T-cell (primary cell): ENCODE data around the gene SNX25. TPM values are rescaled to one million over a fixed set of nuclear protein-coding genes. Genes with fewer than 3 reads are reported as not detected.
"Not testable (repeated sequence)": the region's sequence is repeated elsewhere in the genome, so short reads cannot be mapped to it uniquely, and the experiment has no call there.

Experiments
- ATAC-seq, 4 experiments: fragments of 200-7000 bp in 3 of 4; fragments of 150-1000 bp in 1 of 4; cut with Tn5 transposase; replicated peaks in 1 of 4; 1 replicate in 3 of 4; 2 replicates in 1 of 4; pipeline ENCODE4 v1.10.0; 2021; ENCODE audit warnings: moderate library complexity in 3 of 4, mild to moderate bottlenecking in 2 of 4, moderate number of reproducible peaks in 1 of 4
- CTCF ChIA-PET, 2 donors: fragments of 300-600 bp; sonication (Branson Sonifier 250); formaldehyde crosslinking; loops; one replicate each; lab custom pipeline; 2022; ENCODE audit warnings: antibody characterized with exemption in 2 of 2; lab: Charles Lee
- POLR2A ChIA-PET, 2 donors: fragments of 300-600 bp; sonication (Branson Sonifier 250); formaldehyde crosslinking; loops; one replicate each; lab custom pipeline; 2022; ENCODE audit warnings: antibody characterized with exemption in 2 of 2; lab: Charles Lee
- DNase-seq, 35 experiments: peaks; one replicate each; pipeline versions ENCODE4 v3.0.0 to v3.0.0-alpha.2; 2013 to 2023
- H3K27ac ChIP-seq: one replicate; pipeline ENCODE4 v1.5.1; 2013; ENCODE audit warnings: low read length
- H3K27me3 ChIP-seq, 2 experiments: replicated peaks in 1 of 2; 1 replicate in 1 of 2; 2 replicates in 1 of 2; pipeline versions ENCODE4 v1.6.1 to v1.7.0; 2013; ENCODE audit warnings: low read length in 1 of 2, mixed read lengths in 1 of 2; ENCODE audit not compliant: control insufficient read depth in 2 of 2, insufficient read depth in 2 of 2; ENCODE audit errors: extremely low read depth in 1 of 2
- H3K36me3 ChIP-seq, 2 donors: 1 replicate in 1 of 2; 2 replicates in 1 of 2; pipeline versions ENCODE4 v1.6.1 to v1.7.0; 2013; ENCODE audit warnings: low read length in 1 of 2; ENCODE audit not compliant: control insufficient read depth in 2 of 2, insufficient read depth in 1 of 2; ENCODE audit errors: extremely low read depth in 1 of 2
- H3K4me1 ChIP-seq, 2 experiments: 1 replicate in 1 of 2; 2 replicates in 1 of 2; pipeline versions ENCODE4 v1.6.1 to v1.7.0; 2013; ENCODE audit warnings: low read length in 2 of 2, mixed read lengths in 1 of 2; ENCODE audit not compliant: insufficient read depth in 2 of 2, control insufficient read depth in 1 of 2; ENCODE audit errors: extremely low read depth in 1 of 2
- H3K4me3 ChIP-seq, 2 donors: 1 replicate in 1 of 2; 2 replicates in 1 of 2; pipeline versions ENCODE4 v1.5.1 to v1.7.0; 2013; ENCODE audit warnings: mild to moderate bottlenecking in 2 of 2, low read length in 1 of 2, moderate library complexity in 1 of 2; ENCODE audit not compliant: control insufficient read depth in 1 of 2; ENCODE audit errors: extremely low read depth in 1 of 2
- H3K9me3 ChIP-seq: 2 replicates; pipeline ENCODE4 v1.7.0; 2013
- H3K27ac Mint-ChIP-seq, 2 donors: one replicate each; pipeline ENCODE4 v1.8.0; 2020 to 2021; ENCODE audit warnings: mild to moderate bottlenecking in 2 of 2, mixed read lengths in 2 of 2
- H3K27me3 Mint-ChIP-seq, 2 donors: one replicate each; pipeline ENCODE4 v1.8.0; 2021 to 2022; ENCODE audit warnings: mixed read lengths in 2 of 2
- H3K36me3 Mint-ChIP-seq: one replicate; pipeline ENCODE4 v1.8.0; 2021; ENCODE audit warnings: mixed read lengths
- H3K4me1 Mint-ChIP-seq, 3 donors: one replicate each; pipeline ENCODE4 v1.8.0; 2020 to 2022; ENCODE audit warnings: mixed read lengths in 3 of 3, mild to moderate bottlenecking in 1 of 3
- H3K4me3 Mint-ChIP-seq, 3 donors: one replicate each; pipeline ENCODE4 v1.8.0; 2020 to 2022; ENCODE audit warnings: mild to moderate bottlenecking in 3 of 3, mixed read lengths in 3 of 3, moderate library complexity in 3 of 3
- H3K9me3 Mint-ChIP-seq, 3 donors: one replicate each; pipeline ENCODE4 v1.8.0; 2020 to 2022; ENCODE audit warnings: mixed read lengths in 3 of 3
- WGBS: methylation state at CpG from one replicate; pipeline ENCODE4 v1.1.5; 2013; ENCODE audit warnings: missing lambda C conversion rate; ENCODE audit not compliant: insufficient coverage; 5-methylcytosine and 5-hydroxymethylcytosine counted together
- total RNA-seq, 35 experiments: library from RNA in 6 of 35; stranded (reverse) in 6 of 35; fragments of 120-200 nt in 1 of 35; gene quantifications; one replicate each; pipeline versions ENCODE4 v1.2.1 to v1.2.4 and lab custom pipeline; 2013 to 2026

Gene SNX25
- total RNA-seq, 5 donors from 2014 or later (not counting 1 experiment from before 2014, with no cell fraction given): 14.0 to 19.3 (median 16.4) TPM

DNA sequence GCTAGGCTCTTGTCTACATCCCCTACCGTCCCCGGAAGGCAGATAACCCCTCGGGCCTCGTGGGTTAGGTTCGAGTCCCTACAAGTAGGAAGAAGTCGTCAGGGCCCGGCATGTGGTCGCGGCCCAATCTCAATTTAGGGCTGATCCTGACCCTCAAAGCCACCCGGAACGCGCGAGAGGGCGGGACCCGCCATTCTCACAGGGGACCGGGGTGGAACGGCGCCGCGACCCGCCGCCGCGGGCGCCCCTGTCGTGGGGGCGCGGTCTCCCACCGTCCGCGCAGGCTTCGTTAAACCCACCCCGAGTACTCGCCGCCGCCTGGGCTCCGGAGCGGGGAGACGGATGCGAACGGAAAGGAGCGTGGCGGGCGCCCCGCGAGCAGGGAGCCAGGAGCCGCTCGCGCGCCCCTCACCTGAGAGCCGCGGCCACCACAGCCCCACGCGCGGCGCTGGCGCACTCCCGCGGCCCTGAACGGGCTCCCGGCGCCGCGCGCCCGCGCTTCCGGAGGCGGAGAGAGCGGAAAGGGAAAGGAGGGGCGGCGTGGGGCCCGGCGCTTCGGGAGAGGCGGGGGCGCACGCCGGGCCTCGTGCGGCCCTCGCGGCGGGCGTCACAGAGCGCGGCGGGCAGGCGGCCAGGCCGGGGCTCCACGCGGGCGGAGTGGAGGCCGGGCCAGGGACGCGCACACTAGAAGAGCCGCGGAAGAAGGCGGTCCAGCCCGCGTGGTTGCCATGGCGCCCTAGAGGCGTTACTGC is 5.7 kb upstream of the SNX25 start, which contains the start of gene CFAP97:
Gene CFAP97, minus strand, starts transcription at position 515 of the 752 bp plus-strand sequence. CDS start 12,804 bp downstream, outside the sequence.
- CTCF ChIA-PET: interaction anchor here in 1 of 2 donors (0.9 kb wide), 1 partner anchor 51 kb away, joined by 4 read pairs; no protein-coding TSS in a partner anchor

DNA sequence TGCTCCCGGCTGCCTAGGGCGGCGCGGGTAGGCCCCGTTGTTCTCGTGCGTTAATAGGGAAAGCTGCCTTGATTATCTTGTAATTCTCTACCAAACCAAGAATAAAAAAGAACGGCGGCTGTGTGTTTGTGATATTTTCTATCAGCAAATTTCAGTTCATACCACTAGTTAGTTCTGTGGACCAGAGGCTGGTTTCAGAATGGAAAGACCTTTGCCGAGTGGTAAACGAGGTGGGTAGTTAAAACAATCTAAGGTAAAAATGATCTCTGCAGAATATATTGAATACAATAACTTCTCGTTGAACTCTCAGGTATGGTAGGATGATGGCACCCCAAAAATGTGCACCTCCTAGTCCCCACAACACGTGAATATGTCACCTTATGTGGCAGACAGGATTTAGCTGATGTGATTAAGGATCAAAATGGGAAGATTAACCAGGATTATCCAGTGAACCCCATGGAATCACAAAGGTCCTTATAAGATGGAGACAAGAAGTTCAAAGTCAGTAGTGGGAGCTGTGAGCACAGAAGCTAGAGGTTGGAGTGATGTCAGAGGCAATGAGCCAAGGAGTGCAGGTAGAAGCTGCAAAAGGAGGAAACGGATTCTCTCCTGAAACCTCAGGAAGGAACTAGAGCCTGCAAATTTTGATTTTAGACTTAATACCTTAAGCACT is 5.0 kb upstream of the SNX25 start:
- WGBS: no CpG with 5 or more reads among the region's 14 CpGs
- H3K4me1 ChIP-seq: peaks cover 21 to 38% of the 10 kb centered on the region in 2 experiments
- peaks cover 4% of the 10 kb centered on the region for H3K36me3 Mint-ChIP-seq
- H3K9me3 Mint-ChIP-seq: no peaks in the 10 kb centered on the region
- H3K27me3 Mint-ChIP-seq: no peaks in the 10 kb centered on the region
- peak overlapping the region; percentile 59 to 64 for H3K4me3 ChIP-seq
- no peaks in the 10 kb centered on the region for H3K36me3 ChIP-seq
- peak overlapping the region; percentile 72 to 92 for H3K27ac Mint-ChIP-seq
- CTCF ChIA-PET: interaction anchor here in 1 of 2 donors (0.6 to 0.9 kb wide), 2 partner anchors 16 to 50 kb away, joined by 4 to 5 read pairs; no protein-coding TSS in a partner anchor
- peaks cover 53 to 62% (median 54%) of the 10 kb centered on the region in 3 donors for H3K4me1 Mint-ChIP-seq
- peak in 1 of 35 experiments; percentile 32 for DNase-seq
- POLR2A ChIA-PET: interaction anchor here in 1 of 2 donors (0.7 to 1.5 kb wide), 2 partner anchors 50 to 221 kb away, joined by 3 to 5 read pairs; no protein-coding TSS in a partner anchor
- ATAC-seq: no peak
- peak overlapping the region; percentile 84 for H3K27ac ChIP-seq
- no peaks in the 10 kb centered on the region for H3K9me3 ChIP-seq
- H3K4me3 Mint-ChIP-seq: peak overlapping the region; percentile 83 to 95 (median 95)
- H3K27me3 ChIP-seq: no peaks in the 10 kb centered on the region

More for the DNA sequence above, 5.7 kb upstream of the SNX25 start, which contains the start of gene CFAP97:
- H3K27ac ChIP-seq: peak within 1 kb of the TSS; percentile 84
- no peaks in the 10 kb centered on the region for H3K9me3 ChIP-seq
- under 1% methylated on average over 103 of the region's 103 CpGs for WGBS
- H3K4me3 ChIP-seq: peak within 1 kb of the TSS; percentile 64 to 72
- no peaks in the 10 kb centered on the region for H3K27me3 ChIP-seq
- Mint-ChIP-seq H3K27ac (peak within 1 kb of the TSS; percentile 97 to 99), H3K4me1 (peaks cover 48 to 57% (median 49%) of the 10 kb centered on the region in 3 donors), H3K27me3 (no peaks in the 10 kb centered on the region), H3K4me3 (peak within 1 kb of the TSS; percentile 93 to 95 (median 95)), H3K9me3 (no peaks in the 10 kb centered on the region), H3K36me3 (peaks cover 4% of the 10 kb centered on the region)
- peaks cover 19 to 32% of the 10 kb centered on the region in 2 experiments for H3K4me1 ChIP-seq
- ATAC-seq: peak; percentile 83 to 86 (median 85)
- POLR2A ChIA-PET: no interaction called here
- no peaks in the 10 kb centered on the region for H3K36me3 ChIP-seq
- peak; percentile 68 to 92 (median 79) for DNase-seq

DNA sequence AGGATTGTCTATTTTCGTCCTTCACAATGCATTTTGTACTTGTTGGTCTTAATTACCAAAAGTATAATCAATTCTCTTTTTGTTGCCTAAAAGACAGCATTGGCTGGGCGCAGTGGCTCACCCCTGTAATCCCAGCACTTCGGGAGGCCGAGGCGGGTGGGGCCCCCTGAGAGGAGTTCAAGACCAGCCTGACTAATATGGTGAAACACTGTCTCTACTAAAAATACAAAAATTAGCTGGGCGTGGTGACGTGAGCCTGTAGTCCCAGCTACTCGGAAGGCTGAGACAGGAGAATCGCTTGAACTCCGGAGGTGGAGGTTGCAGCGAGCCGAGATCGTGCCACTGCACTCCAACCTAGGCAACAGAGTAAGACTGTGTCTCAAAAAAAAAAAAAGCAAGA is 4.3 kb upstream of the SNX25 start:
- not testable (repeated sequence) for H3K9me3 Mint-ChIP-seq, DNase-seq, H3K9me3 ChIP-seq, H3K4me3 ChIP-seq, H3K27me3 ChIP-seq, H3K27me3 Mint-ChIP-seq, H3K36me3 ChIP-seq, H3K36me3 Mint-ChIP-seq, ATAC-seq
- peak overlapping the region; percentile 83 to 95 (median 95) for H3K4me3 Mint-ChIP-seq
- peaks cover 48 to 56% (median 49%) of the 10 kb centered on the region in 3 donors for H3K4me1 Mint-ChIP-seq
- H3K4me1 ChIP-seq: peaks cover 21 to 38% of the 10 kb centered on the region in 2 experiments
- ChIA-PET CTCF (interaction anchor here in 1 of 2 donors (0.9 kb wide), 1 partner anchor 49 kb away, joined by 4 read pairs; no protein-coding TSS in a partner anchor), POLR2A (interaction anchor here in 1 of 2 donors (1.5 kb wide), 1 partner anchor 49 kb away, joined by 5 read pairs; no protein-coding TSS in a partner anchor)
- peak overlapping the region; percentile 84 for H3K27ac ChIP-seq
- WGBS: 92% methylated on average over 8 of the region's 13 CpGs
- peak overlapping the region; percentile 72 to 92 for H3K27ac Mint-ChIP-seq

DNA sequence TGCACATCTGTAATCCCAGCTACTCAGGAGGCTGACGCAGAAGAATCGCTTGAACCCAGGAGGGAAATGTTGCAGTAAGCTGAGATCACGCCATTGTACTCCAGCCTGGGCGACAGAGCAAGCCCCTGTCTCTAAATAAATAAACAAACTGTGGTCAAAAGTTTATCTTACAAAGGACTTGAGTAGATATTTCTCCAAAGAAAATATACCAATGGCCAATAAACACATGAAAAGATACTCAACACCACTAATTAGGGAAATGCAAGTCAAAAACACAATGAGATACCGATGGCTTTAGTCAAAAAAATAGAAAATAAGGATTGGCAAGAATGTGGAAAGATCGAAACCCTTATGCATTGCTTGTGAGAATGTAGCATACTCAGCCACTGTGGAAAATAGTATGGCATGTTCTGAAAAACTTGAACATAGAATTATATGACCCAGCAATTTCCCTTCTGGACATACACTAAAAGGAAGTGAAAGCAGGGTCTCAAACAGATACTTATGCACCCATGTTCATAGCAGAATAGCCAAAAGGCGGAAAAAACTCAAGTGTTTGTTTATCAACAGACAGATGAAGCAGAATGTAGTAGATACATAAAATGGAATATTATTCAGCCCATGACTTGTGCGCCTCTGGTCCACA is 3.6 kb upstream of the SNX25 start:
- ChIA-PET CTCF (no interaction called here), POLR2A (interaction anchor here in 1 of 2 donors (1.5 kb wide), 1 partner anchor 48 kb away, joined by 5 read pairs; no protein-coding TSS in a partner anchor)
- peaks cover 0 to 3% of the 10 kb centered on the region in 2 experiments for H3K27me3 ChIP-seq
- Mint-ChIP-seq H3K36me3 (no peaks in the 10 kb centered on the region), H3K27ac (peak overlapping the region in 1 of 2 donors; percentile 12), H3K9me3 (no peaks in the 10 kb centered on the region), H3K4me1 (peaks cover 46 to 55% (median 48%) of the 10 kb centered on the region in 3 donors), H3K27me3 (no peaks in the 10 kb centered on the region), H3K4me3 (no peak overlapping the region)
- ATAC-seq: no peak
- WGBS: 100% methylated on average over 3 of the region's 8 CpGs
- H3K9me3 ChIP-seq: no peaks in the 10 kb centered on the region
- H3K4me1 ChIP-seq: peaks cover 27 to 42% of the 10 kb centered on the region in 2 experiments
- H3K36me3 ChIP-seq: no peaks in the 10 kb centered on the region
- H3K4me3 ChIP-seq: no peak overlapping the region
- DNase-seq: no peak
- H3K27ac ChIP-seq: no peak overlapping the region

DNA sequence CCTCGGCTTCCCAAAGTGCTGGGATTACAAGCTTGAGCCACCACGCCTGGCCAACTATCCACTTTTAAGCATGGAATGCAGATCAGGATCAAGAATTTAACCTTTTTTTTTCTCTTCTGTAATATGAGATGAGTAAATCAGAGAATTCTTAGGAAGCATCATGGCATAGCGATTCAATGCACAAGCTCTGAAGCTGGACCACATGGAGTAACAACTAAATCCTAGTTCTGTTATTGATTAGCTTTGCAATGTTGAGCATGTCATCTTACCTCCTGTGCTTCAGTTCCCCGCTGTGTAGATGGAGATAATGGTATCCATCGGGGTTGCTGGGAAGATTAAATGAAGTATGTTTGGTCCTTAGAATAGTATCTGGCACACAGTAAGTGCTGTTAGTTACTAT is 1.9 kb upstream of the SNX25 start:
- Mint-ChIP-seq H3K4me1 (peaks cover 44 to 54% (median 47%) of the 10 kb centered on the region in 3 donors), H3K36me3 (no peaks in the 10 kb centered on the region), H3K27me3 (no peaks in the 10 kb centered on the region), H3K4me3 (no peak overlapping the region), H3K27ac (no peak overlapping the region), H3K9me3 (no peaks in the 10 kb centered on the region)
- Histone ChIP-seq H3K27me3 (peaks cover 0 to 7% of the 10 kb centered on the region in 2 experiments), H3K4me1 (peaks cover 19 to 39% of the 10 kb centered on the region in 2 experiments), H3K9me3 (no peaks in the 10 kb centered on the region), H3K4me3 (no peak overlapping the region), H3K27ac (no peak overlapping the region), H3K36me3 (no peaks in the 10 kb centered on the region)
- CTCF ChIA-PET: interaction anchor here (0.6 to 2.0 kb wide), 3 partner anchors 24 to 72 kb away, joined by 3 to 7 read pairs (median 3); no protein-coding TSS in a partner anchor
- ATAC-seq (no peak), DNase-seq (no peak)
- 80% methylated on average over 1 of the region's 5 CpGs for WGBS
- POLR2A ChIA-PET: interaction anchor here (0.7 kb wide), 3 partner anchors 191 to 1700 kb away, joined by 4 to 8 read pairs (median 6); no protein-coding TSS in a partner anchor
